GM19372 (cell line): ENCODE data around the gene SH3BGRL.

ENCODE experiments used
- ATAC-seq: cut with Tn5 transposase; IDR thresholded peaks from one replicate; pipeline ENCODE4 v1.9.1; 2021; ENCODE audit warnings: mild to moderate bottlenecking, low read depth, moderate library complexity; ENCODE audit not compliant: unreplicated experiment

Gene SH3BGRL

DNA sequence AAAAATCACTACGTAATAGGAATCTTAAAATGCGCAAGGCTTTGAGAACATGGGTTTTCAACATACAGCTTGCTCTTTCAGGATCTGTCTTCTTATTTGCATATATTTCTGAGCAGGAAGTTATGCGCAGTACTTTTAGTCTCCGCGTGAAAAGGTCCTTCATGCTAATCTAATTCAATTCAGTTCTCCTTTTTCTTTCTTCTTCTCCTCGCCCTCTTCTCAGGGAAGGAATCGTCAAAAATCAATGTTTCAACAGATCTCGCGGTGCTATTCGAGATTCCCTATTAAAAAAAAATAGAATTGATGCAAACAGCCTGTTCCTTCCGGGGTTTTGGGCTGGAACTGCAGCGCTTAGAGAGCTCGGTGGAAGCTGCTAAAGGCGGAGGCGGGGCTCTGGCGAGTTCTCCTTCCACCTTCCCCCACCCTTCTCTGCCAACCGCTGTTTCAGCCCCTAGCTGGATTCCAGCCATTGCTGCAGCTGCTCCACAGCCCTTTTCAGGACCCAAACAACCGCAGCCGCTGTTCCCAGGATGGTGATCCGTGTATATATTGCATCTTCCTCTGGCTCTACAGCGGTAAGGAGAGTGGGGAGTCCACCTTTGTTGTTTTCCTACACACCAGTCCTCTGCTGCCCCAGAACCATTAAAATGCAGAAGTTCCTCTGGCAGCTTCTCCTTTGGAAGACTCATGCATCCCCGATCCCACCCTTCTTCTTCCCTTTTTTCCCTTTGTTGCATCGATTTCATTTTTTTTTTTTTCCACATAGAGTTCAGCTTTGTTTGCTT is at the start of gene SH3BGRL, which contains the start of gene HMGN5:
Gene SH3BGRL, plus strand, starts transcription at position 432 of the 785 bp plus-strand sequence. Its CDS starts 99 bp downstream, at position 531.
Gene HMGN5, minus strand, starts transcription at position 243 of the 785 bp plus-strand sequence. CDS start 80,364 bp downstream, outside the sequence.
- peak; percentile 95 for ATAC-seq

DNA sequence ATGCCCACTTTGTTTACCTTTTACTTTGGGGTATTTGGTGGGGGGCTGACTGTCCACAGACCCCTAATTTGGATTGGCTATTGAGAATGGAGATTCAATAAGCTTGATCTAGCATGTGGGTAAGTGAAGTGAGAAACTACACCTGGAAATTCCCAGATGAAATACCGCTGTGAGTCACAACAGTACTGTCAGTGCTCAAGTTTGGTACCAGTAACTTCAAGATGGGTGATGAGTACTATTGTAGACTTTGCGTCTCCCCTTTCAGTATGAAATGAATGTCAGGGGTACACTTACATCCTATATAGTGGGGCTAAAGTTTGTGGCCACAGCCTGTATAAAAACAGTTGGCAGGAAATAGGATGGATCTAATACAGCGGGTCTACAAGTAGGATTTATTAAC is 33.5 kb upstream of the SH3BGRL start:
- no peak for ATAC-seq

DNA sequence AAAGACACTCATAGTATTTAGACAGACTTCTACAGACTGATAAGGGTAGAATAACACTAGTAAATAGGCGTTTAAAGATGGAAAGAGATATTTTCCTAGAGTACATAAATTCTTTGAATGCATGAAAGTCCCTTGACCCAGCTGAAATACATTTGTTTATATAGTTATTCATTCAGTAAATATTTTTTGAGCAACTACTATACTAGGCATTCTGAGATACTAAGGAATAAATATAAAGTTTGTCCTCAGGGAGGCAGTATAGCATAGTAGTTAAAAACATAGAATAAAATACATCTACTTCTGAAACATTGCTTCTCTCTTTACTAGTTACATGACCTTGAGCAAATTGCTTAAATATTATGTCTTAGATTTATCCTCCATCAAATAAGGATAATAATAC is 27.6 kb upstream of the SH3BGRL start:
- ATAC-seq: no peak

DNA sequence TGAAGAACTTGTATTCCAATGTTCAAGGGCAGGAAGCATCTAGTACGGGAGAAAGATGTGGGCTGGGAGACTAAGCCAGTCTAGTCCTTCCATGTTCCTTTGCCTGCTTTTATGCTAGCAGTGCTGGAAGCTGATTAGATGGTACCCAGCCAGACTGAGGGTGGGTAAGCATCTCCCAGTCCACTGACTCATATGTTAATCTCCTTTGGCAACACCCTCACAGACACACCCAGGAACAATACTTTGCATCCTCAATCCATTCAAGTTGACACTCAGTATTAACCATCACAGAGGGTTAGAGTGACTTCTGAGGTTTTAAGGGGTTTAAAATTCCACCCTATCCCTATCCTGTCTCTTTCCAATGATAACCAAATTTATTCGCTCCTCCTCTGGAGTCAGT is 6.6 kb upstream of the SH3BGRL start:
- no peak for ATAC-seq

DNA sequence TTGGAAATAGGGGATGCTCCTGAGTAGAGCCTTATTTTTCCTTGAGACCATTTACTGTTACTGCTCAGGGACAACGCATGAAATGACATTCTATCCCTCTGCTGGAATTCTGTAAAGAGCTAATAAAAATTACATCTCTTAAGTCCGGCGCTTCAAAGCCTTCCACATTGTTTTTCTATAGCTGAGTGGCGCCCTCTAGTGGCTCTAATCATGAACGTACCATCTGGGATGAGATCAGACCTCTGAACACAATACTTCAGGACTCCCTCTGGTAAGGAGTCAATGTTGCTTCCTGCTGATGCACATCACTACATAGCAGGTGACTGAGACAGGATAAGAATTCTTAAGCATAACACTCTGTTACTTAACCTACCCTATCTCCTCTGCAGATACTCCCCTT is 6.2 kb upstream of the SH3BGRL start:
- ATAC-seq: peak; percentile 97

DNA sequence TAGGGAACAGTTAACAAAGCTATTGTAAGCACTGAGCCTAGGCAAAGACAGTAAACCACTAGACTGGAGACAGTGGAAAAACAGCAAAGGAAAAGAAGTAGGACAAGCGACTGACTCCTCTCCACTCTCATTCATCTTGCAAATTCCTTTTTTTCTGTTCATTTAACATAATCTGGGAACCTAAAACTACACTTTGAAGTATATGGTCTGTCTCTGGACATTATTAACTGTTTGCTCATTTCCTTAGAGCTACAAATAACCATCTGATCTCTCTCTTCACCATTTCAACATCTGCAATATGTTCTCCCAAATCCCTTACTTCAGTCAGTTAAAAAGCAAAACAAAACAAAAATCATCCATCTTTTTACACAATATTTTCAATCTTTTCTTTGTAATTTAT is 831 bp upstream of the SH3BGRL start:
- no peak for ATAC-seq

DNA sequence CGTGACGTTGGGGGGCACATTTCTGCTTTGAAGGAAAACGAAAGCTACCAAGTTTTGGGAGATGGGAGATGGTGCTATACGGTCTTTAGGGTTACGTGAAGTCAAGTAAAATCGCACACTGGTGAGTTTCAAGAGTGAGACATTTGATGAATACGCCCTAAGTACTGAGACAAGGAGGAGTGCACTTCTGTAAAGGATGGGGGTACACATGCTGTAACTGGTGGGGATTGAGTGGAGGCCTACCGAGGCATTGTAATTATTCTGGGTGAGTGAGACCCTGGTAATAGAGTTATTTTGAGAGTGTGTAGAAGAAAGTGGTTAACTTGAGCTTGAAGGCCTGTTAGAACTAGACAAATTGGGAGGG is 536 bp downstream of the SH3BGRL start:
- no peak for ATAC-seq

DNA sequence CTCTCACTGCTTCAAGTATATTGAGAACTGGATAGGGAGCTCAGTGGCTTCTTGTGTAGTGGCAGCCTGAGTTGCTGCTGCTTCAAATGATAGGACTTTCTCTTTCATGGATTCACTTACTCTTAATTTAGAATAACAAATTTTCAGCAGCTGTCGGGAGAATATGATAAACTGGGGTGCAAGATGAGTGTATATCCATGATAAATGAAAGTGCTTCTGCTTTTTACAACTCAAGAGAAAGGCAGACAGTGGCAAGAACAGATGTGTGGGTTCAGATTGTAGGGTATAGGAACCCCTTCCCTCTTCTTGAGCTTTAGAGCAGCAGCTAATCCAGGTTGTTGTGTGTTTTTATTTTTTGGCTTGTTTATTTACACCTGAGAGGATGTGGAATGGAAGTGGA is 1.0 kb downstream of the SH3BGRL start:
- ATAC-seq: no peak

DNA sequence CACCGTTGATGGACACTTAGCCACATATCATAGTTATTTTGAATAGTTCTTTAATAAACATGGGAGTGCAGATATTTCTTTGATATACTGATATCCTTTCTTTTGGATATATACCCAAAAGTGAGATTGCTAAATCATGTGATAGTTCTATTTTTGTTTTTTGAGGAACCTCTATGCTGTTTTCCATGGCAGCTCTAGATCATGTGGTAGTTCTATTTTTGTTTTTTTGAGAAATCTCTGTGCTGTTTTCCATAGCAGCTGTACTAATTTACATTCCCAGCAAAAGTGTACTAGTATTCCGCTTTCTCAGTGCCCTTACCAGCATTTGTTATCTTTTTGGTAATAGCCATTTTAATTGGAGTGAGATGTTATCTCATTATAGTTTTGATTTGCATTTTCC is 3.6 kb downstream of the SH3BGRL start:
- ATAC-seq: no peak

DNA sequence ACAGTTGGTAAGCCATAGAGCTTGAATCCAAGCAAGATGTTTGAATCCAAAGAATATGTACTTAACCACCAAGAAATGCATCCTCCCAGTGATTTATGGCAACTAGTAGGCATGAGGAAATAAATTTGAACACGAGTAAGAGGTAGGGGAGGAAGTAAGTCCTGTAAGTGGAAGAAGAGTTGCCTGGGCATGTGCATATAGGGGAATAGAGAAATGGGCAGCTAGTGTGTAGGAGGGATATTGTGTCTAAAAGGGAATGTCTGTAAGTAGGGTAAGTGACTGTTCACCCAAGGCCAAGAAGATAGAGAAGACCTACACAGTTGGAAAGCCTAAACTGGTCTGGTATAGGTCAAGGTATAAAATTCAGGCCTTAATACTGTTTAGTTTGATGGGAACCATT is 4.6 kb downstream of the SH3BGRL start:
- no peak for ATAC-seq

DNA sequence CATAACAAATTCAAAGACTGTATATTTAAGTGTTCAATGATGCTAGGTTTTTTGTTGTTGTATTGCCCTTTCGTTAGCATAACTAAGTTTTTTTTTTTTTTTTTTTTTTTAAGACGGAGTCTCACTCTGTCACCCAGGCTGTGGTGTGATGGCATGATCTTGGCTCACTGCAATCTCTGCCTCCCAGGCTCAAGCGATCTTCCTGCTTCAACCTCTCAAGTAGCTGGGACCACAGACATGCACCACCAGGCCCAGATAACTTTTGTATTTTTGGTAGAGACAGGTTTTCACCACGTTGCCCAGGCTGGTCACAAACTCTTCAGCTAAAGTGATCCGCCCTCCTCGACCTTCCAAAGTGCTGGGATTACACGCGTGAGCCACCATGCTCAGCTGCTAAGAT is 7.0 kb downstream of the SH3BGRL start:
- no peak for ATAC-seq

DNA sequence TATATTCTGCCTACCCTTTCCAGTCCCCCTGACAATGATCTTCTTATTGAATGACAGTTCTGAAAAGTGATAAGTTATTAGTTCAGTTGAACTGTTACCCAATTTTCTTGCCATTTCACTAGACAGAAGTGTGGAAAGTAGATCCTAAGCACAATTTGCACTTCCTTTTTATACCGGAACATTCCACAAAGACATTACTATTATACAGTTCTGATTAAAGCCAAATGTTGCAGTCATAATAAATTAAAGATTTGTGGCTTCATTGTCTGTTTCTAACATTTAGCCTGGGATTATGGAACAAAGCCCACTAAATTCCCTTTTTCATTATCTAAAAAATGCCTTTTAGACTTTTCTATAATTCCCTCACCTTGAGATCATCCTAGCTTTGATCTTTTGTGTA is 13.8 kb downstream of the SH3BGRL start:
- ATAC-seq: no peak

DNA sequence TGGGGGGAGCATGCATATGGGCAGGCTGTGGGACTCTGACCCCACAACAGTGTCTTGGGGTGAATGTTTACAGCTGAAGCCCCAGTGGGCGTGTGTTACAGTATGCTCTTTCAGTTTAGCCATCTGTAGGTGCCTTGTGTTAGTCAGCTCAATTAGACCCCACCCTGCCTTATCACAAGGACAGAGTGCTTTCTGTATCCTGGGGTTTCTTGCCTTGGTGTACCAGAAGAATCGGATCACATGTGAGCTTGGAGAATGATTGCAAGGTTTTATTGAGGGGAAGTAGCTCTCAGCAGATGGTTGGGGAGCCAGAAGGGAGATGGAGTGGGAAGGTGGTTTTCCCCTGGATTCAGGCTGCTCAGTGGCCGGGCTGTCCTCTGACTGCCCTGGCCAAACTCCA is 27.3 kb downstream of the SH3BGRL start:
- ATAC-seq: no peak

DNA sequence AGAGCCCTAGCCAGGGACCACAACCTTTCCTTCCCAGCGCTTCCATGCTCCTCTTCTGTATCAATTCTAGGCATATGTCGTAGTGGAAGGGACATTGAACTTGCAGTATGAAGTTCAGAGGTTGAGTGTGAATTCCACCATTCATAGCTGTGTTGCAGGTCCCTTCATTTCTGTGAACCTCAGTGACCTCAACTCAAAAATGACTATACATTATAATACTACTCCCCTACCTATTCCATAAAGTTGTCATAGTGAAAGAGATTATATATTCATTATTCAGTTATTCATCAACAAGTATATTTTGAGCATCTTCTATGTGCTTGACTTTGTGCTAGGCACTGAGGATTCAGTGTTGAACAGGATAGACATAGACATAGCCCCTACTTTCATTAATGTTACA is 28.0 kb downstream of the SH3BGRL start:
- no peak for ATAC-seq

DNA sequence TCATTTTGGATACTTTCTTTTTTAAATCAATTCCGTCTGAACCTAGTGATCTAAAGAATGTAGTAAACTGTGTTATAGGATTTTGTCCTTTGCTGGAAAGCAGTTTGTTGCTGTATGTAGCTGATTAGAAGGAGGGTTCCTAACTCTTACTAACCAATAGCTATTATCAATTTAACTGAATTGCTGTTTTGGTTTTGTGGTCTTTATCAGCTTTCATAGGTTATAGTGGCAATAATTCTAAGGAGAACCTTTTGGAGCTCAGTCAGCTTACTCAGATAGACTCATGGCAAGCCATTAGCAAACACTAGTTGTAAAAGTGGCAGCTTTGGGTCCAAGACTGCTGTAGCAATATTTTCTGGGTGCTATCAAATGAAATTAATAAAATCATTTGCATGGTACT is 29.6 kb downstream of the SH3BGRL start:
- no peak for ATAC-seq

DNA sequence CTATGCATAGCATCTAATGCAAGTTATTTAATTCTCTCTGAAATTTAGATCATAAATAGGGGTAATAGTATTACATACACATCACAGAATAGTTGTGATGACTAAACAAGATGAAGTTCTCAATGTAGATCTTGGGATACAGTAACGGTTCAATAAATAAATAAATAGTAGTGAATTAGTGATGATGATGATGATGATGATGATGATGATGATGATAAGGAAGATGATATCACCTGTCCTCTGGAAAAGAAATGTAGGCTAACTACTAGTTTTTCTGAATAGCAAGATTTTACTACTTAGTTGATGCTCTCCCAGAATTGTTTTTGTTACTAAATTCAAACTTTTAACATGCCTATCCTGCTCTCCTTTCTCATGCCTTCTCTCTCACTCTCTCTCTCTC is 30.3 kb downstream of the SH3BGRL start:
- no peak for ATAC-seq

DNA sequence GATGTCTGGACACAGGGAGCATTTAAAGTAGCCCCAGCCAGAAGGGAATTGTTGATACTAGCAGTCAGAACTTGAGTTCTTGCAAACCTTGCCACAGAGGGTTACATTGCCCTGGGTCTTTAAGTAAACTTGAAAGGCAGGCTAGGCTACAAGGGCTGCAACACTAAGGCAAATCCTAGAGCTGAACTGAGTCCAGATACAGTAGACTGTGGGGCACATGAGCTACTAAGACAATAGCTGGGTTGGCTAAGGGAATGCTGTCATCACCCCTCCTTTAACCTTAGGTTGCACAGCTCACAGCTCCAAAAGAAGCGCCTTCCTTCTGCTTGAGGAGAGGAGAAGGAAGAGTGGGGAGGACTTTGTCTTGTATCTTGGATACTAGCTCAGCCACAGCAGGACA is 35.6 kb downstream of the SH3BGRL start:
- no peak for ATAC-seq

DNA sequence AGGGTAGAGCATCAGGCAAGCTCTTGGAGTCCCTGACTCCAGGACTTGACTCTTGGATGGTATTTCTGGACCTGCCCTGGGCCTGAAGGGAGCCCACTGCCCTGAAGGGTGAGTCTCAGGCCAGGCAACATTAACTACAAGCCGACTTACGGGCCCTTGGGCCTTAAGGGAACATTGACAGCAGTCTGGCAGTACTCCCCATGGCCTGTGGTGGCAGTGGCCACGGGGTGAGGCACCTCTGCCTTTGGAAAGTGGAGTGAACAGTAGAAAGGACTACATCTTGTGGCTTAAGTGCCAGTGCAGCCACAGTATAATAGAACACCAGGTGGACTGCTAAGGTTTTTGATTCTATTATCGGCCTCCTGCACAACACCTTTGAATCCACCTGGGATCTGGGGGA is 36.3 kb downstream of the SH3BGRL start:
- no peak for ATAC-seq

DNA sequence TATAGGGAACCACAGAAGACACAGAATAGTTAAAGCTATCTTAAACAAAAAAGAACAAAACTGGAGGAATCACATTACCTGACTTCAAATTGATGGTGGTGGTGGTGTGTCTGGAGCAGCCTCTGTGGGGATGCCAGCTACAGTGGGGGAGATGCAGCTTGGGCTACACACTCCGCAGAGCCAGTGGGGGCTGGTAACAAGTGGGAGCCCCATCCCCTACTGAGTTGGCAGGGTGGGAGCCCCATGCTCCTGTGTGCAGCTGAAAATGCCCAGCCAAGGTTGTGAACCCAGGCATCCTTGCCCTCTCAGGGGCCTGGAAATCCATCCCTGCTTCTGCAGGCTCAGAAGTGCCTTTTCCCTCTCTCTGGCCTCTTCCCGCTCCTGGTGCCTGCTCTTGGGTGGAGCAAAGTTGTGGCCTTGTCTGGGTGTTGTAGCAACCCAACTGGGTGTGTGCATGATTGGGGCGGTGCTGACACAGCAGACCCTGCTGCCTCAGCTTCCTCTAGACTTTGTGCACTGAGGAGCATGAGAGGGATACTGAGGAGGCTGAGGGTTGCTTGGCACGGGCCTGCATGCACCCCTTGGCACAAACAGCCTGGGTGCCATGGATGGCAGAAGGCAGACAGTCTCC is 38.9 kb downstream of the SH3BGRL start:
- ATAC-seq: no peak

DNA sequence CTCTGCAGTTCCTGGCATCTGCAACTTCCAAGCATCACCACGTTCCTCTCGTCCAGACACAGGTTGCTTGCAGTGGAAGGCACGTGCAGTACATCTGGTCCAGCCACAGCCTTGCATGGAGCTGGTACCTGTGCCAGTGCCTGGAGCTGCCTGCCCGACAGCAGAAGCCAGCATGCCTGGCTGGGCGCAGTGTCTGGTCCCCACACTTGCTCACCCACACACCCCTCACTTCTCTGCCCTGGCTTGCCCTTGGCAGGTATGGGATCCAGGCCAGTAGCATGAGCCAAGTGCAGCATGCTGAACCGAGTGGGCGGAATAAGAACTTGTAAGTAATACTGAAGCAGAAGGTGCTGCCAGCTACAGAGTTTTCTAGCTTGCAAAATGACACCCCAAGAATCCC is 39.9 kb downstream of the SH3BGRL start:
- no peak for ATAC-seq

DNA sequence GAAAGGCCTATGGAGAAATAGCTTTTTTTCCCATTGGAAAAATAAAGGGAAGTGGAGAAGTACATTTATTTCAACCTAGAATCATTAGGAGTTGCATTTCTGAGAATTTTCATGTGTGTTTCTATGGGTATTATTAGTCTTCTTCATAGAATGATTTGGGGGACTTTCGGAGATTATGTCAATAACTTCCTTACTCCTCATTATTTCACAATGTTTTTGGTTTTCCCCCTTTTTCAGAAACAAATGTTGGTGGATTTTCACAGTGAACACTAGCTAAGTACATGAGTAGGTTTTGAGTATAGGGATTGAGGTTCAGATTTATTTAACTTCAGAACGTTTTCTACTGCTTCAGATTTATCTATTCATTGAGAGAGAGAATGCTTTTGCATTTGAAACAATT is 54.0 kb downstream of the SH3BGRL start:
- ATAC-seq: no peak

DNA sequence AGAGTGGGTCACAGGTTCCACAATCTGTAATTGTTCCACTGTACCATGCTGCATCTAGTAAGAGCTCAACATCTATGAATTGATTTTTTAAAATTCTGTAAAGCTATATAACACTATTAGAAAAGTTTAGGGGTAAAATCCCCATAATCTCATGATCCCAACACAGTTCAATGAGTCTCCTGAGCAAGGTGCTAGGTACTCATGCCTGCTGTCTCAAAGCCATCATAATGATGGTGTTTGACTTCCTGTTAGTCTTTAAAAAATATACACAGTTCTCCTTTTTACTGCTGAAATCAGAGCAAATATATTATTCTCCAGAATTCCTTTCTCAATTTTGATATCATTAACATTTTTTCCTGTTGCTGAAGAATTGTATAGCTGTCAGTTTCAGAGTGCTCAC is 55.9 kb downstream of the SH3BGRL start:
- no peak for ATAC-seq
